B cell (primary cell): ENCODE data around the gene PDZD2. TPM values are rescaled to one million over a fixed set of nuclear protein-coding genes. Genes with fewer than 3 reads are reported as not detected.

Experiments
- ATAC-seq: fragments of 200-7000 bp; cut with Tn5 transposase; one replicate; pipeline ENCODE4 v1.10.0; 2021; ENCODE audit warnings: low read depth, mild to moderate bottlenecking, moderate number of reproducible peaks, moderate library complexity
- CTCF ChIA-PET: fragments of 350-600 bp; sonication (Branson Sonifier 250); formaldehyde crosslinking; loops from one replicate; lab custom pipeline; 2021; ENCODE audit warnings: antibody characterized with exemption, inconsistent platforms; lab: Charles Lee
- POLR2A ChIA-PET: fragments of 350-600 bp; sonication (Branson Sonifier 250); formaldehyde crosslinking; loops from one replicate; lab custom pipeline; 2021; ENCODE audit warnings: antibody characterized with exemption; lab: Charles Lee
- DNase-seq: peaks from one replicate; pipeline ENCODE4 v3.0.0; 2013
- H2AFZ ChIP-seq: 2 replicates; pipeline ENCODE4 v1.6.1; 2012; ENCODE audit warnings: mild to moderate bottlenecking, low read depth, low read length; ENCODE audit not compliant: insufficient read depth, poor library complexity, severe bottlenecking
- H3K27ac ChIP-seq, 2 donors: 1 replicate in 1 of 2; 2 replicates in 1 of 2; pipeline ENCODE4 v1.5.1; 2012 to 2013; ENCODE audit warnings: low read length in 2 of 2, mild to moderate bottlenecking in 2 of 2, moderate library complexity in 1 of 2
- H3K27me3 ChIP-seq, 4 experiments: fragments of 200-600 bp in 1 of 4; sonication (generic) in 1 of 4; replicated peaks in 1 of 4; 1 replicate in 2 of 4; 2 replicates in 2 of 4; pipeline versions ENCODE4 v1.6.1 to v1.7.0; 2013 to 2016; ENCODE audit warnings: low read length in 3 of 4, mild to moderate bottlenecking in 2 of 4, mixed read lengths in 1 of 4, moderate library complexity in 1 of 4; ENCODE audit not compliant: insufficient read depth in 4 of 4, control insufficient read depth in 3 of 4; ENCODE audit errors: control extremely low read depth in 1 of 4
- H3K36me3 ChIP-seq, 2 experiments: replicated peaks in 1 of 2; 1 replicate in 1 of 2; 2 replicates in 1 of 2; pipeline versions ENCODE4 v1.6.1 to v1.7.1; 2013; ENCODE audit warnings: low read length in 1 of 2; ENCODE audit not compliant: insufficient read depth in 2 of 2, control insufficient read depth in 1 of 2; ENCODE audit errors: control extremely low read depth in 1 of 2, extremely low read depth in 1 of 2
- H3K4me1 ChIP-seq, 2 donors: fragments of 200-600 bp in 1 of 2; sonication (generic) in 1 of 2; 1 replicate in 1 of 2; 2 replicates in 1 of 2; pipeline versions ENCODE4 v1.5.1 to v1.6.1; 2013 to 2017; ENCODE audit warnings: low read length in 2 of 2; ENCODE audit not compliant: control insufficient read depth in 2 of 2, insufficient read depth in 2 of 2
- H3K4me2 ChIP-seq: replicated peaks from 2 replicates; pipeline ENCODE3; 2012; ENCODE audit warnings: mild to moderate bottlenecking, low read depth, low read length; ENCODE audit not compliant: poor library complexity, severe bottlenecking
- H3K4me3 ChIP-seq, 5 experiments: fragments of 200-600 bp in 1 of 5; sonication (generic) in 1 of 5; 1 replicate in 3 of 5; 2 replicates in 2 of 5; pipeline versions ENCODE4 v1.5.1 to v1.7.0; 2011 to 2016; ENCODE audit warnings: low read length in 4 of 5, mild to moderate bottlenecking in 4 of 5, low read depth in 2 of 5, control low read depth in 1 of 5, moderate library complexity in 1 of 5; ENCODE audit not compliant: insufficient read depth in 1 of 5; ENCODE audit errors: control extremely low read depth in 1 of 5, extremely low read depth in 1 of 5
- H3K79me2 ChIP-seq: fragments of 200-600 bp; sonication (generic); one replicate; pipeline ENCODE4 v1.6.0; 2016; ENCODE audit warnings: low read length; ENCODE audit not compliant: control insufficient read depth, insufficient read depth
- H3K9ac ChIP-seq: fragments of 200-600 bp; sonication (generic); 2 replicates; pipeline ENCODE4 v1.6.1; 2017; ENCODE audit warnings: mild to moderate bottlenecking, low read length, moderate library complexity
- H3K9me3 ChIP-seq, 3 donors: one replicate each; pipeline versions ENCODE4 v1.6.1 to v1.7.1; 2013; ENCODE audit warnings: low read length in 2 of 3; ENCODE audit not compliant: control insufficient read depth in 2 of 3, insufficient read depth in 1 of 3; ENCODE audit errors: control extremely low read depth in 1 of 3
- H4K20me1 ChIP-seq: 2 replicates; pipeline ENCODE4 v1.6.0; 2012; ENCODE audit warnings: mild to moderate bottlenecking, low read length; ENCODE audit not compliant: insufficient read depth, control insufficient read depth, poor library complexity, severe bottlenecking
- H3K27ac Mint-ChIP-seq: one replicate; pipeline ENCODE4 v1.8.0; 2021; ENCODE audit warnings: mixed read lengths
- H3K27me3 Mint-ChIP-seq: one replicate; pipeline ENCODE4 v1.8.0; 2021; ENCODE audit warnings: mixed read lengths
- H3K4me1 Mint-ChIP-seq: one replicate; pipeline ENCODE4 v1.8.0; 2021; ENCODE audit warnings: mixed read lengths
- H3K4me3 Mint-ChIP-seq: one replicate; pipeline ENCODE4 v1.8.0; 2021; ENCODE audit warnings: mixed read lengths
- H3K9me3 Mint-ChIP-seq: one replicate; pipeline ENCODE4 v1.8.0; 2022; ENCODE audit warnings: mixed read lengths; ENCODE audit not compliant: insufficient read depth
- EZH2 ChIP-seq: IDR thresholded peaks from 2 replicates; pipeline ENCODE4 v1.6.1; 2012; ENCODE audit warnings: borderline replicate concordance, low read depth, mild to moderate bottlenecking, moderate library complexity, low read length; ENCODE audit not compliant: insufficient read depth, poor library complexity, severe bottlenecking
- WGBS: methylation state at CpG from one replicate; pipeline ENCODE4 v1.1.5; 2013; ENCODE audit warnings: missing lambda C conversion rate; ENCODE audit not compliant: insufficient coverage; 5-methylcytosine and 5-hydroxymethylcytosine counted together
- intact Hi-C: fragments of 100-400 bp; cut with micrococcal nuclease; formaldehyde crosslinking; loops from one replicate; pipeline ENCODE4 v1.10.0; 2022
- polyA plus RNA-seq: library from polyadenylated mRNA; depleted of rRNA; stranded (reverse); fragments of >200 nt; gene quantifications from 2 replicates; pipeline ENCODE4 v1.2.3, GENCODE V29; 2012
- total RNA-seq, 2 donors: library from RNA; stranded (reverse); fragments of 120-200 nt in 1 of 2; gene quantifications; 1 replicate in 1 of 2; 2 replicates in 1 of 2; pipeline versions ENCODE4 v1.2.3 to v1.2.4, GENCODE V29; 2013 to 2022
- TF ChIP-seq, protein P1 (sequence below): fragments of 200-600 bp; IDR thresholded peaks from one replicate; pipeline ENCODE4 v1.8.0; 2022; ENCODE audit warnings: antibody characterized with exemption, mild to moderate bottlenecking

PDZD2 gene
- total and polyA plus RNA-seq, 2 donors (not counting 1 experiment from before 2014, with no cell fraction given) = not detected

DNA sequence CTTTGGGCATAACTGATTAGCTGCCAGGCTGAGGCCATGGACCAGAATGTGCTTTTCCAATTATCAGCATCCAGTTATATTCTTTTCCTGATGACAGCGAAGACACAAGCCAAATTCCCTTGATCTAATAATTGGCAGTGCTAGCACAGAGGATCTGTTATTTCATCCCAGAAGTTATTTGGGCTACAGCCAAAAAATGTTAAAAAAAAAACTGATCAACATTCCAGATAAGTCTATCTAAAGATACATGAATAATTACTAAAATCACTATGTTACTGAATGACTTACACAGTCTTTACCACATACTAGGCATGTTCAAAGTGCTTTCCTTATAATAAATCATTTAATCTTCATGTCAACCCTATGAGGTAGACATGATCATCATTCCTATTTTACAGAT, 13.5 kb upstream of the PDZD2 start:
- Histone ChIP-seq H3K27me3 (peaks cover 0 to 4% (median 0%) of the 10 kb centered on the region in 4 experiments), H3K9me3 (no peaks in the 10 kb centered on the region), H3K79me2 (no peaks in the 10 kb centered on the region), H3K4me2 (no peak overlapping the region), H3K36me3 (no peaks in the 10 kb centered on the region), H3K27ac (no peak overlapping the region), H2AFZ (no peak overlapping the region), H3K9ac (no peak overlapping the region), H4K20me1 (no peaks in the 10 kb centered on the region), H3K4me1 (no peaks in the 10 kb centered on the region), H3K4me3 (no peak overlapping the region)
- POLR2A ChIA-PET = no interaction called here
- CTCF ChIA-PET = no interaction called here
- H3K4me1 Mint-ChIP-seq = no peaks in the 10 kb centered on the region
- no peak overlapping the region for H3K4me3 Mint-ChIP-seq
- intact Hi-C loops = no loop called here
- no peak for DNase-seq
- TF ChIP-seq EZH2 = no peak
- TF ChIP-seq, protein P1, sequence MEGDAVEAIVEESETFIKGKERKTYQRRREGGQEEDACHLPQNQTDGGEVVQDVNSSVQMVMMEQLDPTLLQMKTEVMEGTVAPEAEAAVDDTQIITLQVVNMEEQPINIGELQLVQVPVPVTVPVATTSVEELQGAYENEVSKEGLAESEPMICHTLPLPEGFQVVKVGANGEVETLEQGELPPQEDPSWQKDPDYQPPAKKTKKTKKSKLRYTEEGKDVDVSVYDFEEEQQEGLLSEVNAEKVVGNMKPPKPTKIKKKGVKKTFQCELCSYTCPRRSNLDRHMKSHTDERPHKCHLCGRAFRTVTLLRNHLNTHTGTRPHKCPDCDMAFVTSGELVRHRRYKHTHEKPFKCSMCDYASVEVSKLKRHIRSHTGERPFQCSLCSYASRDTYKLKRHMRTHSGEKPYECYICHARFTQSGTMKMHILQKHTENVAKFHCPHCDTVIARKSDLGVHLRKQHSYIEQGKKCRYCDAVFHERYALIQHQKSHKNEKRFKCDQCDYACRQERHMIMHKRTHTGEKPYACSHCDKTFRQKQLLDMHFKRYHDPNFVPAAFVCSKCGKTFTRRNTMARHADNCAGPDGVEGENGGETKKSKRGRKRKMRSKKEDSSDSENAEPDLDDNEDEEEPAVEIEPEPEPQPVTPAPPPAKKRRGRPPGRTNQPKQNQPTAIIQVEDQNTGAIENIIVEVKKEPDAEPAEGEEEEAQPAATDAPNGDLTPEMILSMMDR = no peak
- H3K27me3 Mint-ChIP-seq = peaks cover 23% of the 10 kb centered on the region
- no peak overlapping the region for H3K27ac Mint-ChIP-seq
- WGBS = 100% methylated on average over 1 of the region's 1 CpG
- ATAC-seq = no peak
- H3K9me3 Mint-ChIP-seq = no peaks in the 10 kb centered on the region

DNA sequence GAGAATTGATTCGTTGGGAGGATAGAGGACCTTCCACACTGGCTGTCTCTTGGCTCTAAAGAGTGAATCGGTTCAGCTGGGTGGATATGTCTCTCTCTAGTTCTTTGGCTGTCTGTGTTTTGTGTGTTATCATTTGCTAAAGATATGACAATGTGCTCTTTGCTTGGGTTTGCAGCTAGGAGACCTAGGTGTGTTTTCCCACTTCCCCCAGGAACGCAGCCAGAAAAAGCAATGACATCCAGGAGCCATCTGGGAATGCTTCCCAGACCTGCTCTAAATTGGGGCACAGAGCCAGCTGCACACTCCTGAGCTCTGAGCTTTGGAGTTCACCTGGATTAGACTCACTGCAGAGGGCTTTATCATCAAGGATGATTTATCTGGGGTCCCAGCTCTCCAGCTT, 12.8 kb upstream of the PDZD2 start:
- no peak overlapping the region for H3K9ac ChIP-seq
- 69% methylated on average over 3 of the region's 3 CpGs for WGBS
- no peak overlapping the region for H3K27ac Mint-ChIP-seq
- no peaks in the 10 kb centered on the region for H3K4me1 Mint-ChIP-seq
- TF ChIP-seq, protein P1 = no peak
- no peak for TF ChIP-seq EZH2
- ATAC-seq (no peak), DNase-seq (no peak)
- H3K27me3 ChIP-seq = peaks cover 0 to 4% (median 0%) of the 10 kb centered on the region in 4 experiments
- H3K36me3 ChIP-seq = no peaks in the 10 kb centered on the region
- H3K4me3 ChIP-seq = no peak overlapping the region
- H3K4me2 ChIP-seq = no peak overlapping the region
- H3K4me1 ChIP-seq = no peaks in the 10 kb centered on the region
- no peaks in the 10 kb centered on the region for H4K20me1 ChIP-seq
- H3K9me3 ChIP-seq = no peaks in the 10 kb centered on the region
- ChIA-PET POLR2A (no interaction called here), CTCF (no interaction called here)
- no peaks in the 10 kb centered on the region for H3K79me2 ChIP-seq
- H3K27me3 Mint-ChIP-seq = peaks cover 26% of the 10 kb centered on the region
- intact Hi-C loops = no loop called here
- no peak overlapping the region for H3K4me3 Mint-ChIP-seq
- H2AFZ ChIP-seq = no peak overlapping the region
- H3K27ac ChIP-seq = no peak overlapping the region
- H3K9me3 Mint-ChIP-seq = no peaks in the 10 kb centered on the region
